HCEC 1CT (cell line): ENCODE data around the gene DSTN.

Experiments
- DNase-seq: peaks from one replicate; pipeline ENCODE4 v3.0.0-alpha.2; 2017

DSTN gene

GRCh38 chr20:17569616-17570346 is at the start of gene DSTN:
TSS of gene DSTN (plus strand) at chr20:17570075. CDS start at chr20:17570209, 134 bp downstream.
- peak; percentile 92 for DNase-seq

- DNase-seq = no peak
Measured at GRCh38 chr20:17520583-17520982, 49.3 kb upstream of the DSTN start.

- DNase-seq = no peak
Measured at GRCh38 chr20:17522528-17522927, 47.3 kb upstream of the DSTN start.

- DNase-seq = no peak
Measured at GRCh38 chr20:17523326-17523725, 46.5 kb upstream of the DSTN start.

- DNase-seq = no peak
Measured at GRCh38 chr20:17524560-17524959, 45.3 kb upstream of the DSTN start.

- no peak for DNase-seq
Measured at GRCh38 chr20:17525132-17525531, 44.7 kb upstream of the DSTN start.

GRCh38 chr20:17525650-17526049 is 44.2 kb upstream of the DSTN start:
- no peak for DNase-seq

- no peak for DNase-seq
Measured at GRCh38 chr20:17529586-17529985, 40.3 kb upstream of the DSTN start.

GRCh38 chr20:17530153-17530552 is 39.7 kb upstream of the DSTN start:
- DNase-seq = no peak

- DNase-seq = peak; percentile 40
Measured at GRCh38 chr20:17530716-17531664, 38.9 kb upstream of the DSTN start, which contains the start of gene BFSP1. TSS of gene BFSP1 (minus strand) at chr20:17531379. CDS start at chr20:17531329, 50 bp downstream.

- no peak for DNase-seq
Measured at GRCh38 chr20:17531665-17532025, 38.2 kb upstream of the DSTN start.

- DNase-seq = peak; percentile 57
Measured at GRCh38 chr20:17533396-17533795, 36.5 kb upstream of the DSTN start.

- DNase-seq = no peak
Measured at GRCh38 chr20:17534077-17534476, 35.8 kb upstream of the DSTN start.

- peak; percentile 76 for DNase-seq
Measured at GRCh38 chr20:17536944-17537444, 32.9 kb upstream of the DSTN start.

- no peak for DNase-seq
Measured at GRCh38 chr20:17537959-17538358, 31.9 kb upstream of the DSTN start.

- DNase-seq = no peak
Measured at GRCh38 chr20:17538517-17539170, 31.2 kb upstream of the DSTN start.

- DNase-seq = no peak
Measured at GRCh38 chr20:17541596-17541995, 28.3 kb upstream of the DSTN start.

- DNase-seq = peak; percentile 92
Measured at GRCh38 chr20:17541996-17542395, 27.9 kb upstream of the DSTN start.

GRCh38 chr20:17542481-17542880 is 27.4 kb upstream of the DSTN start:
- DNase-seq = no peak

GRCh38 chr20:17542993-17543412 is 26.9 kb upstream of the DSTN start:
- peak; percentile 72 for DNase-seq

- DNase-seq = peak; percentile 68
Measured at GRCh38 chr20:17543531-17544131, 26.2 kb upstream of the DSTN start.

GRCh38 chr20:17545127-17545526 is 24.7 kb upstream of the DSTN start:
- no peak for DNase-seq

- no peak for DNase-seq
Measured at GRCh38 chr20:17549131-17549530, 20.7 kb upstream of the DSTN start.
